Measurements from ENCODE around the gene GPSM1. TPM values are rescaled to one million over a fixed set of nuclear protein-coding genes. Genes with fewer than 3 reads are reported as not detected.

The GPSM1 gene
- total and polyA plus RNA-seq, 8 donors: 3.5 to 17.4 (median 12.1) TPM

- intact Hi-C loops (cut with DNase I; ENCODE audit: low total_unique reads): no loop called here
- H3K4me3 ChIP-seq: no peak overlapping the region
- H3K4me1 ChIP-seq: peaks cover 21 to 43% (median 31%) of the 10 kb centered on the region in 4 donors
- H3K27ac ChIP-seq: no peak overlapping the region
- TF ChIP-seq, protein P1, sequence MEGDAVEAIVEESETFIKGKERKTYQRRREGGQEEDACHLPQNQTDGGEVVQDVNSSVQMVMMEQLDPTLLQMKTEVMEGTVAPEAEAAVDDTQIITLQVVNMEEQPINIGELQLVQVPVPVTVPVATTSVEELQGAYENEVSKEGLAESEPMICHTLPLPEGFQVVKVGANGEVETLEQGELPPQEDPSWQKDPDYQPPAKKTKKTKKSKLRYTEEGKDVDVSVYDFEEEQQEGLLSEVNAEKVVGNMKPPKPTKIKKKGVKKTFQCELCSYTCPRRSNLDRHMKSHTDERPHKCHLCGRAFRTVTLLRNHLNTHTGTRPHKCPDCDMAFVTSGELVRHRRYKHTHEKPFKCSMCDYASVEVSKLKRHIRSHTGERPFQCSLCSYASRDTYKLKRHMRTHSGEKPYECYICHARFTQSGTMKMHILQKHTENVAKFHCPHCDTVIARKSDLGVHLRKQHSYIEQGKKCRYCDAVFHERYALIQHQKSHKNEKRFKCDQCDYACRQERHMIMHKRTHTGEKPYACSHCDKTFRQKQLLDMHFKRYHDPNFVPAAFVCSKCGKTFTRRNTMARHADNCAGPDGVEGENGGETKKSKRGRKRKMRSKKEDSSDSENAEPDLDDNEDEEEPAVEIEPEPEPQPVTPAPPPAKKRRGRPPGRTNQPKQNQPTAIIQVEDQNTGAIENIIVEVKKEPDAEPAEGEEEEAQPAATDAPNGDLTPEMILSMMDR (IDR thresholded peaks at IDR 0.05): no peak
- TF ChIP-seq POLR2A (IDR thresholded peaks at IDR 0.05): no peak
- TF ChIP-seq POLR2AphosphoS5 (IDR thresholded peaks at IDR 0.05): no peak
- TF ChIP-seq EP300 (IDR thresholded peaks at IDR 0.05): no peak
- 48 to 75% (median 62%) methylated on average over 4 to 9 of the region's 9 CpGs for WGBS, 5 donors
- H3K27me3 ChIP-seq: peaks cover 0 to 8% (median 0%) of the 10 kb centered on the region in 3 donors
- no peaks in the 10 kb centered on the region for H3K9me3 ChIP-seq
- no peak for DNase-seq
- peaks cover 0 to 13% (median 6%) of the 10 kb centered on the region in 4 donors for H3K36me3 ChIP-seq
Measured at GRCh38 chr9:136365775-136366222, 38.5 kb downstream of the GPSM1 start.

GRCh38 chr9:136366826-136367225 is 39.5 kb downstream of the GPSM1 start:
- Histone ChIP-seq H3K4me3 (no peak overlapping the region), H3K36me3 (peaks cover 0 to 7% (median 0%) of the 10 kb centered on the region in 4 donors), H3K27me3 (peaks cover 0 to 8% (median 0%) of the 10 kb centered on the region in 3 donors), H3K9me3 (no peaks in the 10 kb centered on the region), H3K4me1 (peaks cover 18 to 37% (median 23%) of the 10 kb centered on the region in 4 donors), H3K27ac (no peak overlapping the region)
- TF ChIP-seq, protein P1 (IDR thresholded peaks at IDR 0.05): no peak
- no peak for TF ChIP-seq EP300 (IDR thresholded peaks at IDR 0.05)
- no peak for TF ChIP-seq POLR2AphosphoS5 (IDR thresholded peaks at IDR 0.05)
- no peak for TF ChIP-seq POLR2A (IDR thresholded peaks at IDR 0.05)
- WGBS, 5 donors: 69 to 95% (median 88%) methylated on average over 5 to 9 of the region's 9 CpGs
- no peak for DNase-seq
- intact Hi-C loops (cut with DNase I; ENCODE audit: low total_unique reads): no loop called here

- 83 to 87% (median 84%) methylated on average over 36 to 45 of the region's 45 CpGs for WGBS, 5 donors
Measured at GRCh38 chr9:136367296-136368145, 40.2 kb downstream of the GPSM1 start.

GRCh38 chr9:136368190-136368589 is 40.9 kb downstream of the GPSM1 start:
- 64 to 79% (median 72%) methylated on average over 8 to 18 of the region's 18 CpGs for whole genome bisulfite sequencing, 5 donors
- intact Hi-C loops (cut with DNase I; ENCODE audit: low total_unique reads): no loop called here
- Histone ChIP-seq H3K9me3 (no peaks in the 10 kb centered on the region), H3K4me3 (no peak overlapping the region), H3K4me1 (peaks cover 18 to 38% (median 24%) of the 10 kb centered on the region in 4 donors), H3K27ac (no peak overlapping the region), H3K36me3 (peaks cover 0 to 7% (median 0%) of the 10 kb centered on the region in 4 donors), H3K27me3 (peaks cover 0 to 8% (median 0%) of the 10 kb centered on the region in 3 donors)
- DNase-seq: no peak
- no peak for TF ChIP-seq POLR2A (IDR thresholded peaks at IDR 0.05)
- TF ChIP-seq POLR2AphosphoS5 (IDR thresholded peaks at IDR 0.05): no peak
- TF ChIP-seq, protein P1 (IDR thresholded peaks at IDR 0.05): no peak
- TF ChIP-seq EP300 (IDR thresholded peaks at IDR 0.05): no peak

More at GRCh38 chr9:136367296-136368145, 40.2 kb downstream of the GPSM1 start:
- TF ChIP-seq EP300 (IDR thresholded peaks at IDR 0.05) (no peak), POLR2A (IDR thresholded peaks at IDR 0.05) (no peak), POLR2AphosphoS5 (IDR thresholded peaks at IDR 0.05) (no peak)
- TF ChIP-seq, protein P1 (IDR thresholded peaks at IDR 0.05): no peak
- intact Hi-C loops (cut with DNase I; ENCODE audit: low total_unique reads): no loop called here
- H3K9me3 ChIP-seq: no peaks in the 10 kb centered on the region
- no peak overlapping the region for H3K4me3 ChIP-seq
- no peak overlapping the region for H3K27ac ChIP-seq
- DNase-seq: no peak
- peaks cover 17 to 37% (median 23%) of the 10 kb centered on the region in 4 donors for H3K4me1 ChIP-seq
- peaks cover 0 to 8% (median 0%) of the 10 kb centered on the region in 3 donors for H3K27me3 ChIP-seq
- peaks cover 0 to 7% (median 0%) of the 10 kb centered on the region in 4 donors for H3K36me3 ChIP-seq
